Measurements from ENCODE around the gene HAL.

Gene HAL

GRCh38 chr12:95949477-95950206 lies 46.5 kb downstream of the HAL start:
- TF ChIP-seq POLR2AphosphoS5 (IDR thresholded peaks at IDR 0.05; ENCODE audit: low read depth, low read length) (no peak), TAF1 (IDR thresholded peaks at IDR 0.05; ENCODE audit: borderline replicate concordance, low read depth, low read length) (no peak), POLR2A (IDR thresholded peaks at IDR 0.05; ENCODE audit: low read depth, low read length) (no peak)
- no peak for DNase-seq (ENCODE audit: insufficient read length)
- FAIRE-seq, result no peak

DNA sequence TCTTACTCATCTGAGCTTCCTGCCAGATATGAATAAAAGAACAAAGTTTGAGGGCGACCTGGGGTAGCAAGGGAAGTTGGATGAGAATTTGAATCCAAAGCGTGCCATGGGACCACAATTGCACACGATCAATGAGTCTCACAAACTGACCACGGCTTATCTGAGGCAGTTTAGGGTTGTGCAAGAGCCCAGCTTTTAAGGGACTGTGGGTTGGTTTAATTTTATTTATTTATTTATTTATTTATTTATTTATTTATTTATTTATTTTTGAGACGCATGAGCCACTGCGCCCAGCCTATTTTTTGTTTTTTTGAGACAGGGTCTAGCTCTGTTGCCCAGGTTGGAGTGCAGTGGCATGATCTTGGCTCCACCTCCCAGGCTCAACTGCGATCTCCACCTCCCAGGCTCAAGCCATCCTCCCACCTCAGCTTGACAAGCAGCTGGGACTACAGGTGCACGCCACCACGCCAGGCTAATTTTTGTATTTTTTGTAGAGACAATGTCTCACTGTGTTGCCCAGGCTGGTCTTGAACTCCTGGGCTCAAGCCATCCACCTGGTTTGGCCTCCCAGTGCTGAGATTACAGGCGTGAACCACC lies 51.9 kb downstream of the HAL start:
- FAIRE-seq, result no peak
- no peak for TF ChIP-seq POLR2A (IDR thresholded peaks at IDR 0.05; ENCODE audit: low read depth, low read length)
- TF ChIP-seq TAF1 (IDR thresholded peaks at IDR 0.05; ENCODE audit: borderline replicate concordance, low read depth, low read length), result no peak
- no peak for TF ChIP-seq POLR2AphosphoS5 (IDR thresholded peaks at IDR 0.05; ENCODE audit: low read depth, low read length)
- DNase-seq (ENCODE audit: insufficient read length), result no peak

- peak; percentile 51 for FAIRE-seq
- no peak for TF ChIP-seq TAF1 (IDR thresholded peaks at IDR 0.05; ENCODE audit: borderline replicate concordance, low read depth, low read length)
- no peak for TF ChIP-seq POLR2AphosphoS5 (IDR thresholded peaks at IDR 0.05; ENCODE audit: low read depth, low read length)
- no peak for TF ChIP-seq POLR2A (IDR thresholded peaks at IDR 0.05; ENCODE audit: low read depth, low read length)
- DNase-seq (ENCODE audit: insufficient read length), result peak; percentile 42
Observed at GRCh38 chr12:95943330-95943842, 52.8 kb downstream of the HAL start, which contains the start of gene AMDHD1. AMDHD1 (plus strand) TSS chr12:95943331; CDS start chr12:95943399, 68 bp downstream.

DNA sequence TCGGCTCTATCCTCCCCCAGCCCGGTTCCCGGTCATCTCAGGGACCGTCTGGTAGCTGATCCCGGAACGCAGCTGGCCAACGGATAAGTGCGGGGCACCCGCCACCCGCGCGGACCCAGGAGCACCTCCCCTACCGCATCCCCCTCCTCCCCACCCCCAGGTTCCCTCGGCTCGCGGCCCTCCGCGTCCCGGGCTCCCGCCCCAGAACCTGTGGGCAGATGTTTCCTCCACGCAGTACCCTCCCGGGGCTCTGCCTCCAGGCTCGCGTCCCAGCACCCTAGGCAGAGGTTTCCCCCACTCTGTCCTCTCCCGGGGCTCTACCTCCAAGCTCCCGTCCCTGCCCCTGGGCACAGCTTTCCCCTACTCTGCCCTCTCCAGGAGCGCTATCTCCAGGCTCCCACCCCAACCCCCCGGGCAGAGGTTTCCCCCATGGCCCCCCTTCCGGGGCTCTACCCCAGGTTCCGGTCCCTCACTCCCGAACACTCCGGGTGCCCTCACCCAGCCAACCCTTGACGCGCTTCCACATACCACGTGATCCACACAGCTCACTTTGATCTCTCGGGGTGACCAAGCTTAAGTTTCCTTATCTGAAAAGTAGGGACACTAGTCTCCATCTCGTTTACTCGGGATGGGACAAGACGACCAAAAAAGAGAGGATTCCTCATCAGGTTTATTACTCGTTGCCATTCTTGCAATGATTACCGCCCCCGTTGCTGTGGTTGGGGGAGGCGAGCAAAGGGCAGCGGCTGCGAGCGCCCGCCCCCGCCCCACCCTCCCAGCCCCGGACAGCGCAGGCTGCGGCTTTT lies 53.4 kb downstream of the HAL start, which contains the start of gene CCDC38:
Gene CCDC38, minus strand, starts transcription at position 91 of the 806 bp plus-strand sequence. CDS start 6,105 bp downstream, outside the sequence.
- peak; percentile 88 for DNase-seq (ENCODE audit: insufficient read length)
- peak; percentile 90 for FAIRE-seq
- TF ChIP-seq TAF1 (IDR thresholded peaks at IDR 0.05; ENCODE audit: borderline replicate concordance, low read depth, low read length), result no peak
- 0 out of 2 replicates have a peak, but pooled peaks have one; percentile 41 for TF ChIP-seq POLR2AphosphoS5 (IDR thresholded peaks at IDR 0.05; ENCODE audit: low read depth, low read length)

- TF ChIP-seq POLR2A (IDR thresholded peaks at IDR 0.05; ENCODE audit: low read depth, low read length), result no peak
- TF ChIP-seq POLR2AphosphoS5 (IDR thresholded peaks at IDR 0.05; ENCODE audit: low read depth, low read length), result no peak
- no peak for TF ChIP-seq TAF1 (IDR thresholded peaks at IDR 0.05; ENCODE audit: borderline replicate concordance, low read depth, low read length)
- DNase-seq (ENCODE audit: insufficient read length) (no peak), FAIRE-seq (peak; percentile 5)
Observed at GRCh38 chr12:95942101-95942523, 54.0 kb downstream of the HAL start.

DNA sequence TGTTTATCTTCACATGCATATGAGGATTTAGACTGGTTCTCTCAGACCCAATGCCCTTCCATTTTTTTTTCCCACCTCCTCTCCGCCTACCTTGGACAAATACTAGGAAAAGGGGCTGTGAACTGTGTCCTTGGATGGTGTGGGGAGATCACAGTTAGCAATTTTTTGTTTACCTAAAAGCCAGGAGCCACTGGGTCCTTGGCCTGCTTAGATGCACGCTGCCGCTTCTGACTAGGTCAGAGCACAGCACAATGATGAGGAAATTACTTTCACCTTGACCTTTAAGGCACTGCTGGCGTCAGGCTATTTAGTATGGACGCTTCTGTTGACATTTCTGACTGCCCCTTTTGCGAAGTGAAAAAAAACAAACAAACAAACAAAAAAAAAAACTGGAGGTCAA lies 55.6 kb downstream of the HAL start:
- DNase-seq (ENCODE audit: insufficient read length) (no peak), FAIRE-seq (no peak)
- TF ChIP-seq TAF1 (IDR thresholded peaks at IDR 0.05; ENCODE audit: borderline replicate concordance, low read depth, low read length) (no peak), POLR2A (IDR thresholded peaks at IDR 0.05; ENCODE audit: low read depth, low read length) (no peak), POLR2AphosphoS5 (IDR thresholded peaks at IDR 0.05; ENCODE audit: low read depth, low read length) (no peak)
